Peyer's patch (tissue), 4 donors: ENCODE results near the gene HS6ST1. TPM values are rescaled to one million over a fixed set of nuclear protein-coding genes. Genes with fewer than 3 reads are reported as not detected.
A peak's percentile ranks its signal among the peaks of the same experiment; 100 is the strongest.
"Not testable (repeated sequence)": the region's sequence is repeated elsewhere in the genome, so short reads cannot be mapped to it uniquely, and the experiment has no call there.

Source experiments
- DNase-seq, 3 donors: peaks; one replicate each; pipeline ENCODE4 v3.0.0-alpha.2; 2017 to 2019
- H3K27ac ChIP-seq, 4 donors: fragments of 200-600 bp; sonication (generic); one replicate each; pipeline ENCODE4 v1.5.1; 2016 to 2019
- H3K27me3 ChIP-seq, 2 donors: fragments of 200-600 bp; sonication (generic); one replicate each; pipeline ENCODE4 v1.5.1; 2019
- H3K36me3 ChIP-seq, 3 donors: fragments of 200-600 bp; sonication (generic); one replicate each; pipeline ENCODE4 v1.5.1; 2016 to 2019
- H3K4me1 ChIP-seq, 4 donors: fragments of 200-600 bp; sonication (generic); one replicate each; pipeline ENCODE4 v1.5.1; 2016 to 2019
- H3K4me3 ChIP-seq, 4 donors: fragments of 200-600 bp; sonication (generic); 1 replicate in 3 of 4; 2 replicates in 1 of 4; pipeline ENCODE4 v1.5.1; 2016 to 2019; ENCODE audit warnings: mild to moderate bottlenecking in 1 of 4
- H3K9me3 ChIP-seq, 4 donors: fragments of 200-600 bp; sonication (generic); one replicate each; pipeline ENCODE4 v1.5.1; 2016 to 2019; ENCODE audit warnings: mild to moderate bottlenecking in 1 of 4
- POLR2A ChIP-seq, 2 donors: fragments of 450-650 bp; IDR thresholded peaks; one replicate each; pipeline ENCODE4 v1.5.1; 2017; ENCODE audit warnings: antibody characterized with exemption in 2 of 2, mild to moderate bottlenecking in 2 of 2, moderate library complexity in 2 of 2
- total RNA-seq, 4 donors: library from RNA; depleted of rRNA; stranded (reverse); fragments of >200 nt; gene quantifications; one replicate each; pipeline ENCODE4 v1.1.0, GENCODE V29; 2016
- TF ChIP-seq, protein P1 (sequence below), 6 experiments: fragments of 450-650 bp in 4 of 6; fragments of 200-600 bp in 2 of 6; sonication (generic) in 1 of 6; IDR thresholded peaks; one replicate each; pipeline ENCODE4 v1.5.1; 2017 to 2019; ENCODE audit warnings: antibody characterized with exemption in 6 of 6, mild to moderate bottlenecking in 3 of 6, moderate library complexity in 1 of 6

The HS6ST1 gene
- total RNA-seq, 4 donors from 2014 or later: 16.5 to 52.0 (median 40.2) TPM

DNA sequence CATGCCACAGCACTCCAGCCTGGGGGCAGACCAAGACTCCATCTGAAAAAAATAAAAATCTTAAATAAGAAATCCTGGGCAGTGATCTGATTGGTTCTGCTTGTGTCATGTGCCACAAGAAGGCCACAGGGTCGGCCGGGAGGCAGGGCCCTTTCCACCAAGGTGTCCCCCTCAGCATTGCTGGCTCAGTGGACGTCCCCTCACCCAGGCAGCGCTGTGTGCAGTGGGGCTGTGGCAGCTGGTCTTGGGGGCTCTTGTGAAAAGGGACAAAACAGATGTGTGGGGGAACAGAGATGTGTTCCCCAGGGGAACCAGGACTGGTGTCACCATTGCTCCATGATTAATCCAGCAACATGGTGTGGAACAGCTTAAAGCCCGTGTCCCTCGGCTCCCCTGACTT is 60.5 kb downstream of the HS6ST1 start:
- peaks cover 0 to 6% (median 0%) of the 10 kb centered on the region in 4 donors for H3K4me1 ChIP-seq
- H3K27ac ChIP-seq: no peak overlapping the region

DNA sequence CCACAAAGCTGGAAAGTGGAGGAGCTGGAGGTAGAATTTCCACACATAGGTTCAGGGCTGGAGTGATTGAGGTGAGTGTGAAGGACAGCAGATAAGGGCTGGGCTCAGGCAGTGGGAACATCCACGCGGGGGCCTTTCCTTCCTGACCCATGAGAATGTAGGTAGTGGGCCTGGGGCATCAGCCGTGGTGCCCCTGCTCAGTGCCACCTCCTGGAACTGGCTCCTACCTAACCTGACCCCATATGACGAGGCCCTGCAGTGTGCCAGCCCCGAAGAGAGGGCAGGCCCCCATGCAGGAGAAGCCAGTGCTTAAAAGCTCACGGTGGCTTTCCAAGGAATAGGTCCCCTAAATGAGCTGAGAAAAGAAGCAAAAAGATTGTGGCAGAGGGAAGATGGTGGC is 66.2 kb downstream of the HS6ST1 start:
- TF ChIP-seq, protein P1, sequence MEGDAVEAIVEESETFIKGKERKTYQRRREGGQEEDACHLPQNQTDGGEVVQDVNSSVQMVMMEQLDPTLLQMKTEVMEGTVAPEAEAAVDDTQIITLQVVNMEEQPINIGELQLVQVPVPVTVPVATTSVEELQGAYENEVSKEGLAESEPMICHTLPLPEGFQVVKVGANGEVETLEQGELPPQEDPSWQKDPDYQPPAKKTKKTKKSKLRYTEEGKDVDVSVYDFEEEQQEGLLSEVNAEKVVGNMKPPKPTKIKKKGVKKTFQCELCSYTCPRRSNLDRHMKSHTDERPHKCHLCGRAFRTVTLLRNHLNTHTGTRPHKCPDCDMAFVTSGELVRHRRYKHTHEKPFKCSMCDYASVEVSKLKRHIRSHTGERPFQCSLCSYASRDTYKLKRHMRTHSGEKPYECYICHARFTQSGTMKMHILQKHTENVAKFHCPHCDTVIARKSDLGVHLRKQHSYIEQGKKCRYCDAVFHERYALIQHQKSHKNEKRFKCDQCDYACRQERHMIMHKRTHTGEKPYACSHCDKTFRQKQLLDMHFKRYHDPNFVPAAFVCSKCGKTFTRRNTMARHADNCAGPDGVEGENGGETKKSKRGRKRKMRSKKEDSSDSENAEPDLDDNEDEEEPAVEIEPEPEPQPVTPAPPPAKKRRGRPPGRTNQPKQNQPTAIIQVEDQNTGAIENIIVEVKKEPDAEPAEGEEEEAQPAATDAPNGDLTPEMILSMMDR (IDR thresholded peaks at IDR 0.05): no peak
- H3K27ac ChIP-seq: no peak overlapping the region

More for the DNA sequence above, 60.5 kb downstream of the HS6ST1 start:
- DNase-seq: no peak
- H3K4me3 ChIP-seq: no peak overlapping the region
- no peaks in the 10 kb centered on the region for H3K9me3 ChIP-seq
- H3K36me3 ChIP-seq: no peaks in the 10 kb centered on the region
- TF ChIP-seq, protein P1 (IDR thresholded peaks at IDR 0.05): no peak
- no peak for TF ChIP-seq POLR2A (IDR thresholded peaks at IDR 0.05)
- no peaks in the 10 kb centered on the region for H3K27me3 ChIP-seq

DNA sequence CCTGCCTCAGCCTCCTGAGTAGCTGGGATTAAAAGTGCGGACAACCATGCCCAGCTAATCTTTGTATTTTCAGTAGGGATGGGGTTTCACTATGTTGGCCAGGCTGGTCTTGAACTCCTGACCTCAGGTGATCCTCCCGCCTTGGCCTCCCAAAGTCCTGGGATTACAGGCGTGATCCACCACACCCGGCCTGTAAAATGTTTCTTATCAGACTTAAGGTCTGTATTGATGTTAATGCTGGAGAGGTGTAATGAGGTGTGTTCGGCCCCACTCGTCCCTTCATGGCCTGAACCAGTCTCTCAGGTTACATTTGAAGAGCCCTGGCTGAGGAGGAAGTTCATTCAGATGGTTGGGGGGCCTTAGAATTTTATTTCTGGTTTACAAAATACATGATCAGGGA is 66.6 kb downstream of the HS6ST1 start:
- H3K4me3 ChIP-seq, H3K36me3 ChIP-seq, DNase-seq: not testable (repeated sequence)

More for the DNA sequence above, 66.2 kb downstream of the HS6ST1 start:
- Histone ChIP-seq H3K9me3 (no peaks in the 10 kb centered on the region), H3K36me3 (no peaks in the 10 kb centered on the region), H3K27me3 (no peaks in the 10 kb centered on the region), H3K4me1 (no peaks in the 10 kb centered on the region), H3K4me3 (no peak overlapping the region)
- DNase-seq: peak in 1 of 3 donors; percentile 5

DNA sequence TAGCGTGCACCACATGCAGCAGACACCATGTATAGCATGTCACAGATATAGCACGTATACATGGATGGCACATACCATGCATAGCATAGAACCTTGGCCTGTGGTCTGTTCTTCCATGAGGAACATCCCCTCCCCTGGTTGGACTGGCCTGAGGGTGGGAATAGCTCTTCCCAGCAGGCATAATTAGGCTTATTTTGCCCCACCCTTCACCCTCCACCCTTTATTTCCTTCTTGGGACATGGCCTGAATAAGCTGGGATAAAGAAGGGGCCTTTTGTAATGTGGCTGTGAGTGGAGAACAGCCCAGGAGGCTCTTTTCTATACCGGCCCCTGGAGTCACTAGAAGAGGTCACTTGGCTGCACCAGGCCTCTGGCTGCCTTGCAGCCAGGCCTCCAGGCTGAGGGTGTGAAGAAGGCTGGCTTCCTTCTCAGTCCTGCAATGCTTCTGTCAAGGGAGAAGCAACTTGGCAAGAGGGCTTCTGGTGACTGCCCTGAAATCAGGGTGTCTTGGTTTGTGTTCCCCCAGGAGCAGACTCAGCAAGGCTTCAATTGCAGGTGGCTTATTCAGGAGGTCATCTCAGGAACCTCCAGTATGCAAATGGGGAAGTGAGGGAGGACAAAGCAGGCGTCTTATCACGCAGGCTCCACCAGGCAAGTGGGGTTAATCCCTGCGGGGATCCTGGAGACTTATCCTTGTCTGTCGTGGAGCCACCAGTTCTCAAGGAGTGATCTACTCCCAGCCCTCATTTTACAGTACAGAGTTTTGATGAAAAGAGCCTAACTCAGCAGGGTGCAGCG is 68.2 kb downstream of the HS6ST1 start:
- Histone ChIP-seq H3K9me3 (no peaks in the 10 kb centered on the region), H3K4me1 (no peaks in the 10 kb centered on the region), H3K27ac (no peak overlapping the region), H3K27me3 (no peaks in the 10 kb centered on the region), H3K36me3 (no peaks in the 10 kb centered on the region), H3K4me3 (no peak overlapping the region)
- TF ChIP-seq POLR2A (IDR thresholded peaks at IDR 0.05): no peak
- DNase-seq: no peak

More for the DNA sequence above, 66.6 kb downstream of the HS6ST1 start:
- H3K4me1 ChIP-seq, H3K9me3 ChIP-seq, H3K27me3 ChIP-seq, H3K27ac ChIP-seq: not testable (repeated sequence)

DNA sequence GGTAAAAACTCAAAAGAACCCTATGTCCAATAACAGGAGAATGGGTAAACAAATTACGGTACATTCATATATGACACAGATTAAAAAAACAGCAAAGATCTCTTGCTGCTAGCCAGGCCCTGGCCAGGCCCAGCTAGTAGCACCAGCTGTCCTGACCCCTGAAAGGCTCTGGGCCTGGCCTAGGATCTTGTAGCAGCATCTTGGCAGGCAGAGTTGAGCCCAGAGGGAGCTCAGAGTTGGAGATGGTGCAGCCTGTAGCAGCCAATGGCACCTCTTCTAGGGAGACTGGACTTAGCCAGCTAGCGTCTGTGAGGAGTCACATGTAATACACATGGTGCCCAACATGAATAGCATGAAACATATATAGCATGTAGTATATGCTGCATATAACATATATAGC is 69.1 kb downstream of the HS6ST1 start:
- no peaks in the 10 kb centered on the region for H3K9me3 ChIP-seq
- no peak overlapping the region for H3K27ac ChIP-seq
- no peaks in the 10 kb centered on the region for H3K27me3 ChIP-seq
- no peak for DNase-seq
- no peaks in the 10 kb centered on the region for H3K36me3 ChIP-seq
- no peak for TF ChIP-seq POLR2A (IDR thresholded peaks at IDR 0.05)
- TF ChIP-seq, protein P1 (IDR thresholded peaks at IDR 0.05): no peak
- no peak overlapping the region for H3K4me3 ChIP-seq
- no peaks in the 10 kb centered on the region for H3K4me1 ChIP-seq

DNA sequence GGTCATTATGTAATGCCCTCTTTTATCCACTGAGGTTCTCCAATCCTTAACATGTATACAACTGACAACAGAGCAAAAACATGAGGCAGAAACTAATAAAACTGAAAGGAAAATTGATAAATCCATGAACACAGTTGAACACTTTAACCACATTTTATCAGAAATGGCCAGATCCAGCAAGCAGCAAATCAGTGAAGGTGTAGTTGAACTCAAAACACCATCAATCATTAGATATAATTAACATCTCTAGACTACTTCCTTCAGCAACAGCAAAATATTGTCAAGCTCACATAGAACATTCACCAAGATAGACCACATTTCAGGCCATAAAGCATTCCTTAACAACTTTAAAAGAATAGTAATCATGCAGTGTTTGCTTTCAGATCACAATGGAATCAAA is 72.9 kb downstream of the HS6ST1 start:
- H3K4me3 ChIP-seq: no peak overlapping the region
- TF ChIP-seq POLR2A (IDR thresholded peaks at IDR 0.05): no peak
- TF ChIP-seq, protein P1 (IDR thresholded peaks at IDR 0.05): no peak
- H3K27ac ChIP-seq: no peak overlapping the region
- H3K4me1 ChIP-seq: no peaks in the 10 kb centered on the region
- DNase-seq: no peak
- H3K9me3 ChIP-seq: no peaks in the 10 kb centered on the region
- H3K36me3 ChIP-seq: no peaks in the 10 kb centered on the region
- H3K27me3 ChIP-seq: no peaks in the 10 kb centered on the region
